Gastroesophageal sphincter (tissue), 3 donors: Measurements from ENCODE around the gene CASQ2.

Experiments used
- CTCF ChIP-seq, 4 experiments: fragments of 200-600 bp in 2 of 4; fragments of 450-650 bp in 2 of 4; sonication (generic) in 1 of 4; IDR thresholded peaks; one replicate each; pipeline ENCODE4 v1.5.1; 2017 to 2019; ENCODE audit warnings: antibody characterized with exemption in 4 of 4, mild to moderate bottlenecking in 2 of 4, moderate library complexity in 2 of 4
- POLR2AphosphoS5 ChIP-seq: sonication (generic); formaldehyde crosslinking; IDR thresholded peaks from one replicate; pipeline ENCODE4 v1.6.1; 2017; ENCODE audit warnings: antibody characterized with exemption

DNA sequence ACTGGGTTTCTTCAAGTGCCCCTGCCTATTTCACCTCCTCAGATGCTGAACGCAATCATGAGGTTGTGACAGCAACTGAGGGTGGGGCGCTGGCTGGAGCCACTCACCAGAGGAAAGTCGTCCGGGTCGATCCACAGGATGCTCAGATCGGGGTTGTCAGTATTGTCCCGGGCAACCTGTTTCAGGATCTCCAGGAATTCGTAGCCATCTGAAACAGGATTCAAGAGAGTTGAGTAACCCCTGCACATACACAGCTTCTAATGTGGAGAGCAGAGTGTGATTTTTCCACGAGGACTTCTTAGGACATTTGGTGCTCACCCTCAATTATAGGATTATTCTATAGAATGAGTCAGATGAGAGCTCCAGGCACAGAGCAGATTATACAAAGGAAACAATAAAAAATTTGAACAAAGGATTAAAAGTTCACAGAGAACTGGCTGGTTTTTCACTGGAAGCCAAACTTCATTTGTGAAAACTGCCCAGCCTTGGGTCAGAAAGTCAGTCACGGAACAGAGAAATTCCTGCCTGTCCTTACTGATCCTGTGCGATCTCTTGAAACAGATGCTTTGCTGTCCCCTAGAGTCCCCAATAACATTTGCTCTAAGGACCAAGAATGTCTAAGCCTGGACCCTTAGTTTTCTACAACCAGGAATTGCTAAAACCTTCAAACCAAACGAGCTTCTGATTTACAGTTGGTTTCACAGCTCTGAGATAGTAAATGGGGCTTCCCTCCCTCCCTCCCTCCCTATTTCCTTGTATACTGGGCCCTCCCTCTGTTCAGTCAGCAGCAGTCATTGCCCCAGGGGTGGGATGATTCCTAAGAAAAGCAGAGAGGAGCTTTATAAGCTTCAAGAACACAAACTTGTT, 63.2 kb downstream of the CASQ2 start:
- TF ChIP-seq CTCF (IDR thresholded peaks at IDR 0.05): no peak
- no peak for TF ChIP-seq POLR2AphosphoS5
